ENCODE results near the gene DUSP15. TPM values are rescaled to one million over a fixed set of nuclear protein-coding genes. Genes with fewer than 3 reads are reported as not detected.

DUSP15 gene
- total RNA-seq, 4 donors from 2014 or later: 31.8 to 61.3 (median 44.6) TPM

GRCh38 chr20:31890646-31891045 lies 20.3 kb upstream of the DUSP15 start:
- no peak for DNase-seq (ENCODE audit: low spot score in 2 of 2)
- 66 to 68% methylated on average over 8 of the region's 8 CpGs for WGBS, 2 donors
- Histone ChIP-seq H3K4me1 (peaks cover 0 to 12% (median 2%) of the 10 kb centered on the region in 4 donors), H3K36me3 (no peaks in the 10 kb centered on the region), H3K27ac (no peak overlapping the region), H3K4me3 (no peak overlapping the region), H3K9me3 (no peaks in the 10 kb centered on the region), H3K27me3 (no peaks in the 10 kb centered on the region)
- no peak for TF ChIP-seq EP300 (IDR thresholded peaks at IDR 0.05)
- no peak for TF ChIP-seq POLR2A (IDR thresholded peaks at IDR 0.05)
- TF ChIP-seq, protein P1, sequence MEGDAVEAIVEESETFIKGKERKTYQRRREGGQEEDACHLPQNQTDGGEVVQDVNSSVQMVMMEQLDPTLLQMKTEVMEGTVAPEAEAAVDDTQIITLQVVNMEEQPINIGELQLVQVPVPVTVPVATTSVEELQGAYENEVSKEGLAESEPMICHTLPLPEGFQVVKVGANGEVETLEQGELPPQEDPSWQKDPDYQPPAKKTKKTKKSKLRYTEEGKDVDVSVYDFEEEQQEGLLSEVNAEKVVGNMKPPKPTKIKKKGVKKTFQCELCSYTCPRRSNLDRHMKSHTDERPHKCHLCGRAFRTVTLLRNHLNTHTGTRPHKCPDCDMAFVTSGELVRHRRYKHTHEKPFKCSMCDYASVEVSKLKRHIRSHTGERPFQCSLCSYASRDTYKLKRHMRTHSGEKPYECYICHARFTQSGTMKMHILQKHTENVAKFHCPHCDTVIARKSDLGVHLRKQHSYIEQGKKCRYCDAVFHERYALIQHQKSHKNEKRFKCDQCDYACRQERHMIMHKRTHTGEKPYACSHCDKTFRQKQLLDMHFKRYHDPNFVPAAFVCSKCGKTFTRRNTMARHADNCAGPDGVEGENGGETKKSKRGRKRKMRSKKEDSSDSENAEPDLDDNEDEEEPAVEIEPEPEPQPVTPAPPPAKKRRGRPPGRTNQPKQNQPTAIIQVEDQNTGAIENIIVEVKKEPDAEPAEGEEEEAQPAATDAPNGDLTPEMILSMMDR (IDR thresholded peaks at IDR 0.05): no peak

DNA sequence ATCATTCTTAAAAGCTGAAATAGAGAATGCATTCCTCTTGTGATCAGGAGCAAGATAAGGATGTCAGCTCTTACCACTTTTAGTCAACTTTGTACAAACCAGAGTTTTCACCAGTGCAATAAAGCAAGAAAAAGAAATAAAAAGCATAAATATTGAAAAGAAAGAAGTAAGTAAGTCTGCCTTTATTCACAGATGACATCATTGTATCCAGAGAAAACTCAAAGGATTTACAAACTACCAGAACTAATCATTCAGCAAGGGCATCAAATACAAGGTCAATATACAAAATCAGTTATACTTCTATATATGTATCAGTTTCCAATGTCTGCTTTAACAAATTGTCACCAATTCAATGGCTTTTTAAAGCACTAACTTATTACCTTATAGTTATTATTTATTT lies 13.5 kb upstream of the DUSP15 start:
- Histone ChIP-seq H3K4me3 (no peak overlapping the region), H3K4me1 (peaks cover 0 to 10% (median 0%) of the 10 kb centered on the region in 4 donors), H3K36me3 (no peaks in the 10 kb centered on the region), H3K9me3 (no peaks in the 10 kb centered on the region), H3K27ac (no peak overlapping the region), H3K27me3 (no peaks in the 10 kb centered on the region)
- no peak for DNase-seq (ENCODE audit: low spot score in 2 of 2)
- TF ChIP-seq, protein P1 (IDR thresholded peaks at IDR 0.05): no peak

DNA sequence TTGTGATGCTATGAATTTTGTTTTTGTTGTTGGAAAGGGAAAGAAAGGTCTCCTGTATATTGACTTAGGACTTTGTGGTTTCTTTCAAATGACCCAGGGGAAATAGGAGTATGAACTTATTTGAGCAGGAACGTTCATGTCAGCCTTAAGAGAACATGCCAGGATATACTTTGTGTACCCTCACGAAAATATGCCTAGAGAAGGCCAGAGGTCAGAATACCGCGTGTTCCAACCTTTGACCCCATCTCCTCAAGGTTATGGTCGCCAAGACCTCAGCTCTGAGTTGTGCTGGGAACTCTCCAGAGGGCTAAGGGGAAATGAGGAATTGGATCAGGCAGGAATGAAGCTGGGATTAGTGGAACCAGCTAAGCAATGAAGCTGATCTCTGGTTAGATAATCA lies 11.6 kb upstream of the DUSP15 start:
- Histone ChIP-seq H3K27ac (no peak overlapping the region), H3K4me3 (no peak overlapping the region)
- 47 to 51% methylated on average over 5 of the region's 5 CpGs for WGBS, 2 donors

DNA sequence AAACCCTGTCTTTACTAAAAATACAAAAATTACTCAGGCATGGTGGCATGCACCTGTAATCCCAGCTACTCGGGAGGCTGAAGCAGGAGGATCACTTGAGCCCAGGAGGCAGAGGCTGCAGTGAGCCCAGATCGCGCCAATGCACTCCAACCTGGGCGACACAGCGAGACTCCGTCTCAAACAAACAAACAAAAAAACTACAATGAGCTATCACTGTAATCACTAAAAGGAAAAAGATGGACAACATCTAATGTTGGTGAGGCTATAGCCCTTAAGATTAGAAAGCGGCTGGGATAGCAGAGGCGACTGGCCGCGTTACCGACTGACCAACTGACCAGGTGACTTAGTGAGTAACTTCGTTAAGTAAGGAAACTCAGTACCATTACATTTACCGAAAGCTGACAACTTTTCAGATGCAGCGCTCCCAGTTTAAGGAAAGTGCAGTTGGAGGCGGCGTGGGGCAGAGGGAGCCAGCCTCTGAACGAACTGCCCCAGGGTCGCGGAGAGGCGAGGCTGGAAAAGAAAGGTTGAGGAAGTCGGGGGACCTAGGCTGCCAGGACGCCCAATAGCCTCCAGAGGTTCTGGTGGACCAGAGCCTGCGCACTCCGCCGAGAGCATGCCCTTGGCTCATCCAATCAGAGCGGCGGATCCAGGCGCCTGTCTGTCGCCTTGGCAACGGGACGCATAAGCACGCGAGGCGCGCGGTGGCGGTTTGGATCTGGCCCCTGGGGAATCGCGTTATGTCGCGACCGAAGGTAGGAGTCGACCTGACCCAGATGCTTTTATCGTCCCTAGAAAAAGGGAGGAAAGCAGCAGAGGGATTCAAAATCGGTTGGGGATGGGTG lies 9.0 kb upstream of the DUSP15 start:
- H3K27ac ChIP-seq: peak overlapping the region; percentile 58 to 92 (median 77)

More for the DNA sequence above, 11.6 kb upstream of the DUSP15 start:
- TF ChIP-seq EP300 (IDR thresholded peaks at IDR 0.05): no peak
- TF ChIP-seq, protein P1 (IDR thresholded peaks at IDR 0.05): no peak
- TF ChIP-seq POLR2A (IDR thresholded peaks at IDR 0.05): no peak
- Histone ChIP-seq H3K27me3 (no peaks in the 10 kb centered on the region), H3K4me1 (peaks cover 0 to 10% (median 0%) of the 10 kb centered on the region in 4 donors), H3K9me3 (peaks cover 0 to 11% (median 0%) of the 10 kb centered on the region in 4 donors), H3K36me3 (peaks cover 0 to 4% (median 0%) of the 10 kb centered on the region in 3 donors)
- no peak for DNase-seq (ENCODE audit: low spot score in 2 of 2)

More for the DNA sequence above, 9.0 kb upstream of the DUSP15 start:
- TF ChIP-seq POLR2A (IDR thresholded peaks at IDR 0.05): peak; percentile 32 to 61
- TF ChIP-seq EP300 (IDR thresholded peaks at IDR 0.05): peak in 1 of 2 donors; percentile 76
- TF ChIP-seq, protein P1 (IDR thresholded peaks at IDR 0.05): peak in 2 of 5 experiments; percentile 32 to 46
- H3K36me3 ChIP-seq: peaks cover 0 to 9% (median 0%) of the 10 kb centered on the region in 3 donors
- WGBS, 2 donors: 7 to 12% methylated on average over 25 to 45 of the region's 45 CpGs
- H3K27me3 ChIP-seq: no peaks in the 10 kb centered on the region
- H3K4me3 ChIP-seq: peak overlapping the region; percentile 33 to 64 (median 46)
- peaks cover 0 to 11% (median 0%) of the 10 kb centered on the region in 4 donors for H3K9me3 ChIP-seq
- H3K4me1 ChIP-seq: peaks cover 0 to 10% (median 0%) of the 10 kb centered on the region in 4 donors
- peak; percentile 88 to 94 for DNase-seq (ENCODE audit: low spot score in 2 of 2)
